ENCODE data around the gene ILRUN.
"Not testable (repeated sequence)": the region's sequence is repeated elsewhere in the genome, so short reads cannot be mapped to it uniquely, and the experiment has no call there.

ILRUN gene

DNA sequence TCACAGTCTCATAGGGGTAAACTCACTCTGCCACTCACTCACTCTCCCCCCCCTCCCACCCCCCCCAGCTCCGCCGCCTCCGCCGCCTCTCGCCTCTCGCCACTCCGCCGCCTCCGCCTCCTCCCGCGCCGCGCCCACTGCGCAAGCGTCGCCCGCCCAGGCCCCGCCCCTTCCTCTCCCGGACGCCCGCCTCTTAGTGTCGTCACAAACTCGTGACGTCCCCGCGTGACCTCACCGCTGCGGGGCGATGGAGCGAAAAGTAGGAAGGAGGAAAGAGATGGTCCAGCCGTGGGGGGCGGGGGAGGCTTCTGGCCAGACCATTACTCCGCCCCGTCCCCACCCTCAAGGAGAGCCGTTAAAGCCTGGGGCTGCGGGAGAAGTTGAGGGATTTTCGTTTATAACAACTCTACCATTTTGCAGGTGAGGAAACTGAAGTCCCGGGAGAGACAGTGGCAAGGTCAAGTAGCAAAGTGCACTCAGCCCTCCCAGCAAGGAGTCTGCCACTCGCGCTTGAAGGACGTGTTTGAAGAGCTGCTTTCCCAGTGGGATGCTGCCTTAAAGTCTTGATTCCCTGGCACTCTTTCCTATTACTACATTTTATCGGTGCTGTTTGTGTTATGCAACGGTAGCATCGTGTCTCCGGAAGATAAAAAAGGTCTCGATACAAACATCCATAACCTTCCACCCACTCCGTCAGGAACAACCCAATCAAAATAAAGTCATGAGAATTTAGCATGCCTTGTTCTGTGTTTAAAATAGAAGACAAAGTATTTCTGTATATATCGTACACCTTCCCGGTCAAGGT lies at the start of gene ILRUN:
Gene ILRUN (minus strand): TSS at position 29 of the 805 bp plus-strand sequence. CDS start 164 bp downstream, outside the sequence.
- peak; percentile 81 for DNase-seq

DNA sequence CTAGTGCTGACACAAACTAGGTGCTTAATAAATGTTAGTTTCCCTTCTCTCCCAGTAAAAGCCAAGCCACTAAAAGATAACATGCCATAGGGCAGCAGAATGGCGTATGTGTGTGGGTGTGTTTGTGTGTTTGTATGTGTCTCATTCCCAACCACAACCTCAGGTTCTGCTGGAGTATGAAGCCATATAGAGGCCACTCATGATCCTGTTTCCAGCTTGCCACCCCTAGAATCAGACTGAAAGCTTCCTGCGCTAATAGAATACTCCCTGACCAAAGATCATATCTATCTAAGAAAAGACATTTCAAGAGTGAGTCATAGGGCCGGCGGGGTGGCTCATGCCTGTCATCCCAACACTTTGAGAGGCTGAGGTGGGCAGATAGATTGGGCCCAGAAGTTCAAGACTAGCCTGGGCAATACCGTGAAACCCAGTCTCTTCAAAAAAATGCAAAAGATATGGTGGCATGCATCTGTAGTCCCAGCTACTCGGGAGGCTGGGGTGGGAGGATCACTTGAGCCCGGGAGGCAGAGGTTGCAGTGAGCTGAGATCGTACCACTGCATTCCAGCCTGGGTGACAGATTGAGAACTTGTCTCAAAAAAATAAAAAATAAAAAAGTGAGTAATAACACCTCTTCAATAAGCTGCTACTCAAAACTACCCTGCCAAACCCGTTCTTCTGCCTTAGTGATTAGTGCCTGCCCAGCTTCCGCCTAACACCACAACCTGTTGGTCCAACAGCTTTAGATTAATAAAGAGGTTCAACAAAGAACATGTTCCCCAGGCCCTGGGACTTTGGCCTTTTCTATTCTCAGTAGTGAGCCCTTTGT lies 48.9 kb upstream of the ILRUN start:
- DNase-seq, result peak; percentile 19

DNA sequence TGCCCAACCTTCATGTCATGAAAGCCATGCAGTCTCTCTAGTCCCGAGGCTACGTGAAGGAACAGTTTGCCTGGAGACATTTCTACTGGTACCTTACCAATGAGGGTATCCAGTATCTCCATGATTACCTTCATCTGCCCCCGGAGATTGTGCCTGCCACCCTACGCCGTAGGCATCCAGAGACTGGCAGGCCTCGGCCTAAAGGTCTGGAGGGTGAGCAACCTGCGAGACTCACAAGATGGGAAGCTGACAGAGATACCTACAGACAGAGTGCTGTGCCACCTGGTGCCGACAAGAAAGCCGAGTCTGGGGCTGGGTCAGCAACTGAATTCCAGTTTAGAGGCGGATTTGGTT lies 47.7 kb upstream of the ILRUN start:
- not testable (repeated sequence) for DNase-seq

DNA sequence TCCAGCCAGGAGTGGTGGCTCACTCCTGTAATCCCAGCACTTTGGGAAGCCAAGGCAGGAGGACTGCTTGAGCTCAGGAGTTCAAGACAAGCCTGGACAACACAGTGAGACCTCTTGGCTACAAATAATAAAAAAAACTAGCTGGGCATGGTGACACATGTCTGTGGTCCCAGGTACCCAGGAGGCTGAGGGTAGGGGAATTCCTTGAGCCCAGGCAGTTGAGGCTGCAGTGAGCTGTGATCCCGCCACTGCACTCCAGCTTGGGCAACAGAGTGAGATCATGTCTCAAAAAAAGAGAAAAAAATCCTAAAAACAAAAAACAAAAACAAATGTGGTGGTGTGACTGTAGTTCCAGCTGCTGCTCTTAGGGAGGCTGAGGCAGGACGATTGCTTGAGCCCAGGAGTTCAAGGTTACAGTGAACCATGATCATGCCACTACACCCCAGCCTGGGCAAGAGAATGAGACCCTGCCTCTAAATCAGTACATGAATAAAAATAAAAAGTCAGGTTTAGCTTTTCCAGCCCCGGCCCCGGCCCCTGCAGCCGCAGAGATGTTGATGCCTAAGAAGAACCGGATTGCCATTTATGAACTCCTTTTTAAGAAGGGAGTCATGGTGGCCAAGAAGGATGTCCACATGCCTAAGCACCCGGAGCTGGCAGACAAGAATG lies 47.2 kb upstream of the ILRUN start:
- no peak for DNase-seq

DNA sequence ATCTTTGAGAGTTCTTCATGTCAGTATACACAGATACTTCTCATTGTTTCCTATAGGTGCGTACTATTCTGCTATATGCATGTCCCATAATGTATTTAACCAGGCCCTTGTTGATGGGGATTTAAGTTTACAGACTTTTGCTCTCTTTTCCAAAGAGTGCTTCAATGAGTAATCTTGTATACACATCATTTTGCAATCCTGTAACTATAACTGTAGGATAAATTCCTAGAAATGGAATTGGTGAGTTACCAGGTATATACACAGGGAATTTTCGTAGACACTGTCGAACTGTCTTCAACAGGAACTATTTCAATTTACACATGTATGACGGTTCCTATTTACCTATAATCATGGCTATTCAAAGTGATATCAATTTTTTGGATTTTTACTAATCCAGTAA lies 45.5 kb upstream of the ILRUN start:
- no peak for DNase-seq

DNA sequence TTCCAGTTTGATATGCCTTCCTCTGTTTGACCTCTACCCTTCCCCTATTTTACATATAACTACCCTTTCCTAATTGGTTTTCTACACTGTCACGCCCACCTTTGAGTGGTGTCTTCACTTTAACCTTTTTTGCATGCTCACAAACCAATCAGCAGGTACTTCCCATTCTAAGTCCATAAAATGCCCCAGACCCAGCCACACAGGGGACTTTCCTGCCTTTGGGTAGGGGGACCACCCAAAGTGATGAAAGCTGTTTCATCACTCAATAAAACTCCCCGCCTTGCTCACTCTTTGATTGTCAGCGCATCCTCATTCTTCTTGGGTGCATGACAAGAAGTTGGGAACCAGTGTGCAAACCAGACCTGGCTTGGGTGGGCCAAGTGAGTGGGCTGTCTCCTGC lies 40.3 kb upstream of the ILRUN start:
- DNase-seq, result no peak

DNA sequence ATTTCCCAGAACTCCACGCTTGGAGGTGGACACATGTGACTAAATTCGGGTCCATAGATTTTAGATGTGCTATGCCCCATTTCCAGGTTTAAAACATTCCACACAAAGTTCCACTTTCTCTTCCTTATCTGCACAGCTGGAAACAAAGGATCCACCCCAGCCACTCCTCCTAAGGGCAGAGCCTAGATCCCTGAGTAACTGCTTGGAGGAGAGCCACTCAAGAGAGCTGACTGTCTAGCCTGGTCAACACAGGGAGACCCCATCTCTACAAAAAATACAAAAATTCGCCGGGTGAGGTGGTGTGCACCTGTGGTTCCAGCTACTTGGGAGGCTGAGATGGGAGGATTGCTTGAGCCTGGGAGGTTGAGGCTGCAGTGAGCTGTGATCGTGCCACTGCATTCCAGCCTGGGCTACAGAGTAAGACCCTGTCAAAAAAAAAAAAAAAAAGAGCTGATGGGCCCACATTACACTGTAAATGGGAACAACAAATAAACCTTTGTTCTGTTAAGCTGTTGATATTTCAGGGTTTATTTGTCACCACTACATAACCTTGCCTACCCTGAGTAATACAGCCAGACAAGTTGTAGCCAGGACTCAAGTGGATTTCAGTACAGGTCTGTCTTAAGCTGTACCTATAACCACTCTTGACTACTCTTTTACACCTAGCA lies 35.0 kb upstream of the ILRUN start:
- no peak for DNase-seq

DNA sequence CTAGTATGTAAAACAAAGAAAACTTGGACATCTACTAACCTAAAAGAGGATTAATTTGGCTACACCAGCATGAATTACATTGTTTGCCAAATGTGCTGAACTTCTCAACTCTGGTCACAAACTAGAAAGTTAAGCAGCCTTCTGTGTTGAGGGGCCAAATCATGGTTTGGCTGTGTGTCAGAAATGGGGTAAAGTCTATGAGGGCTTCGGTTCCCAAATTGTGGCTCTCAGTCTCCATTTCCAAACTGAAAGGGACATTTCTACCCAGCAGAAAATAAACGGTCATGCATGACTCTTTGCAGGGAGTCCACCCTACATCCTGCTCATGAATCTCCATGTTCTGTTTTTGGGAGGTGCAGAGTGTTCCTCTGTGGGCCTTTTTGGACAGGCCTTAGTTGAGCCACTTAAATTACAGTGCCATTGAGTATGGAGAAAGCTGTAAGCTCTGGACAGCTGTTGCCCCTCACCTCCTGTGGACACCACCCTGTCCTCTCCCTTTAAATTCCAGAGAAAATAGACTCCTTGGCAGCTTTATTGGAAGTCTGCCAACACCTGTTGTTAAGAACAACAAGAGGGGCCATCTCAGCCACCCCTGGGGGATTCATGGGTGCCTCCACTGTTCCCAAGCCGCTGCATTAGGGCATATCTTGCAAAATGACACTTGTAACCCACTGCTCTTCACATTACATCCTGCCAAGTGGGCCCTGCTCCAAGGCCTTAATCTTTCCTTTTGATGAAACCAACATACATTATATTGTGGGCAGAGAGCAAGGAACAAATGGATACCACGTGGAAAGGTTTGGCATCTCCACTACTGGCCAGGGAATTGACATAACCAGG lies 33.3 kb upstream of the ILRUN start:
- peak; percentile 78 for DNase-seq

DNA sequence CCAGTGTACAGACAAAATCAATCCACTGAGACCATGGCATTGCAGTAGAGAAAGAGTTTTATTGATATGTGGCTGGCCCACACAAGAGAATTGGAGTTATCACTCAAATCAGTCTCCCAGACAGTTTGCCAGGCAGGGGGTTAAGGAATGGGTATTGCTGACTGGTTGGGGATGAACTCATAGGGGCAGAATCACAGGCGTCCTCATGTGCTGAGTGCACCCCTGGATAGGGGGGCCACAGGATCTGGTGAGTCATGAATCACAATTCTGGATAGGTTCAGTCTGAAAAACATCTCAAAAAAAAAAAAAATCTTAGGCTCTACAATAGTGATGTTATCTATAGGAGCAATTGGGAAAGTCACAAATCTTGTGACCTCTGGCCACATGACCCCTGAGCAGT lies 29.5 kb upstream of the ILRUN start:
- DNase-seq, result no peak

DNA sequence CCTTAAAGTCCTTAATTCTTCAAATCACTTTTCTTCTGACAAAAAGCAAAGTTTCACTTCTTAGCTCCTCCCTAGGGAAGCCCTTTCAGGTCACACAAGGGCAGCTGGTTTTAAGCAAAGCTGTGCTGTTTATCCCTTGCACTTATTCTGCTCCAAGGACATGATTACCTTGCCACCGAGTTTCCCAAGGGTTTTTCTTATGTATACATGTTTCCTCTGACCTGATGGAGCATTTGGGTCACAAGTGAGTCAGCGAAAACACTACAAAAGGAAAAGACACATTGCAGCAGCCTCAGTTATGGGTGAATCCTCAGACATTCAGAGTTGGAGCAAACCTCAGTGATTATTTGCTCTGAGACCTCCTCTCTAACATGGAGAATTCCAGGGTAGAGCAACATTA lies 26.6 kb upstream of the ILRUN start:
- DNase-seq, result no peak

DNA sequence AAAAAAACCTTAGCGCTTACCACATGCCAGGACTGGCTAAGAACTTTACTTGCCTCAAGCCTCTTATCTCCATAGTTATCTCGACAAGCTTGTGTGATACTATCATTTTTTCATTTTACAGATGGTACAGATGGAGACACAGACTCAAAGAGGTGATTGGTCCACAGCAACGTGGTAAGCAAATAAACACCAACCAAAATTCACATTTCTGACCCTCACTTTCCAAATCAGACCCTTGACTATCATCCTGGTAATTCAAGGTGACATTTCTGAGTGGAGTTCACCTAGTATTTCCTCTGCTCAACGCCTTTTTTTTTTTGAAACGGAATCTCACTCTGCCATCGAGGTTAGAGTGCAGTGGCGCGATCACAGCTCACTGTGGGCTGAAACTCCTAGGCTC lies 25.9 kb upstream of the ILRUN start:
- DNase-seq, result no peak

DNA sequence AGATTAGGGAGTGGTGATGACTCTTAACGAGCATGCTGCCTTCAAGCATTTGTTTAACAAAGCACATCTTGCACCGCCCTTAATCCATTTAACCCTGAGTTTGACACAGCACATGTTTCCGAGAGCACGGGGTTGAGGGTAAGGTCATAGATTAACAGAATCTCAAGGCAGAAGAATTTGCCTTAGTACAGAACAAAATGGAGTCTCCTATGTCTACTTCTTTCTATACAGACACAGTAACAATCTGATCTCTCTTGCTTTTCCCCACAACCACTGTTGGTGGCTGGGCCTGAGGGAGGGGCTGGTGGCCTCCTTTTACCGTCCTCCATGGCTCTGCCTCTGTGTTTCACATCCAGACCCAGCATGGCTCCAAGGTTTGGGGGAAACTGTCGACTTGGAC lies 23.6 kb upstream of the ILRUN start:
- DNase-seq, result not testable (repeated sequence)

DNA sequence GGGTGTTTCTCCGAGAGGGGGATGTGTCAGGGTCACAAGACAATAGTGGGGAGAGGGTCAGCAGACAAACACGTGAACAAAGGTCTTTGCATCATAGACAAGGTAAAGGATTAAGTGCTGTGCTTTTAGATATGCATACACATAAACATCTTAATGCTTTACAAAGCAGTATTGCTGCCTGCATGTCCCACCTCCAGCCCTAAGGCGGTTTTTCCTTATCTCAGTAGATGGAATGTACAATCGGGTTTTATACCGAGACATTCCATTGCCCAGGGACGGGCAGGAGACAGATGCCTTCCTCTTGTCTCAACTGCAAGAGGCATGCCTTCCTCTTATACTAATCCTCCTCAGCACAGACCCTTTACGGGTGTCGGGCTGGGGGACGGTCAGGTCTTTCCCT lies 23.1 kb upstream of the ILRUN start:
- not testable (repeated sequence) for DNase-seq

DNA sequence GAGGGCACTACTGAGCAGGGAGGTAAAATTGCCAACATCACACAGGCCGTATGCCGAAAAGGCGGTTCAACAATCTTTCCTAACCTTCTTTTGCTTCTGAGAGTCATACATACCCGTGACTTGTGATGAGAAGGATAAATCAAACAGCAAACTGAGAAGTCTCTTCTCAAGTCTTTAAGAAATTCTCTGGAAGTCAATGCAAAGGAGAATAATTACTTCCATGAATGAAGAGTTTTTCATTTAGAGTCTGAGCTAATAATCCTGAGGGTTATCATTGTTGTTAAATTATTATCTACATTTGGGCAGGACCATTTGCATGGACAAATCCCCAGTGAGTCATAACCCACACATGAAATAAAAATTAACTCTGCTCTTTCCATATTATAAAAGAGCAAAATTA lies 22.4 kb upstream of the ILRUN start:
- DNase-seq, result no peak

DNA sequence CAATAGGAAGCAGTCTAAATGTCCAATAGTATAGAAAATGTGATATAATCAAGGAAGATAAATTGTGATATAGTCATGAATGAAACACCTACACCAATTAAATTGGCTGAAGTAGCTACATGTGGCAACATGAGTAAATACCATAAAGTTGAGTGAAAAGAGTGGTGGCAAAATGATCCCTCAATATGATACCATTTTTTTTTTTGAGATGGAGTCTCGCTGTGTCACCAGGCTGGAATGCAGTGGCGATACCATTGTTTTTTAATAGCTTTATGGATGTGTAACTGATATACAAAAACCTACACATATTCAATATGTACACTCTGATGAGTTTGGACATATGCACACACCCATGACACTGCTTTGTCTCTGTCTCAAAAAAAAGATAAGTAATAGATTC lies 20.9 kb upstream of the ILRUN start:
- DNase-seq, result no peak

DNA sequence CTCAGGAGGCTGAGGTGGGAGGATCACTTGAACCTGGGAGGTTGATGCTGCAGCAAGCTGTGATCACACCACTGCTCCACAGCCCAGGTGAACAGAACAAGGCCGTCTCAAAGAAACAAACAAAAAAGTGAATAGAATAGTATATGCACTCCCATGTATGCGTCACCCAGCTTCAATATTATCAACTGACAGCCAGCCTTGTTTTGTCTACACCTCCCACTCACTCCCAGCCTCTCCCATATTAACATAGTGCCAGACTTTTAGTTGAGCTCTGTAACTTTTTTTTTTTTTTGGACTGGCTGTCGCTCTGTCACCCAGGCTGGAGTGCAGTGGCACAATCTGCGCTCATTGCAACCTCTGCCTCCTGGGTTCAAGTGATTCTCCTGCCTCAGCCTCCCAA lies 18.1 kb upstream of the ILRUN start:
- DNase-seq, result no peak

DNA sequence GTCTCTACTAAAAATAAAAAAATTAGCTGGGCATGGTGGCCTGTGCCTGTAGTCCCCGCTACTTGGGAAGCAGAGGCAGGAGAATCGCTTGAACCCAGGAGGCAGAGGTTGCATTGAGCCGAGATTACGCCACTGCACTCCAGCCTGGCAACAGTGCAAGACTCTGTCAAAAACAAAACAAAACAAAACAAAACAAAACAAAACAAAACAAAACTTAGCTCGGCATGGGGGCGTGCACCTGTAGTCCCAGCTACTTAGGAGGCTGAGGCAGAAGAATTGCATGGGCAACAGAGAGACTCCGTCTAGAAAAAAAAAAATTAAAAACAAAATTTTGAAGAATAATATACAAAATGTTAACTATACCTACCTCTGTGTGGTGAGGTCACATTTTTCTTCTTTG lies 16.3 kb upstream of the ILRUN start:
- DNase-seq, result not testable (repeated sequence)

DNA sequence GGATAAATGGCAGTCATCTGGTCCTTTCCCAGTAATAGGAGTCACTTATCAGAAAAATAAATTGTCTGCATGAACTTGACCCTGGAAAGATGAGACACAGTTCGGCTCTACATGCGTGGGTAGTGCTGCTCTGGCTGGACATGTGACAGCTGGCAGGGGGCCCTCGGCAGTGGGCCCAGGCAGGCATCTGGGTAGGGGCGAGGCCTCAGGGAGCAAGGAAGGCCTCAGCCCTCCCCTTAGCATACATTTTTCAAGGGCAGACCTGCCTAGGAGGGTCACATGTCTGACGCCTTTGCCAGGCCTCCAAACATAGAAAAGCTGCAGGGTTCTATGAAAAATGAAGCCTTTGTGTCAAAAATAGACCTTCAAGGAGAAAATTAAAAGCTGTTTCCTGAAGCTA lies 12.8 kb upstream of the ILRUN start:
- no peak for DNase-seq

DNA sequence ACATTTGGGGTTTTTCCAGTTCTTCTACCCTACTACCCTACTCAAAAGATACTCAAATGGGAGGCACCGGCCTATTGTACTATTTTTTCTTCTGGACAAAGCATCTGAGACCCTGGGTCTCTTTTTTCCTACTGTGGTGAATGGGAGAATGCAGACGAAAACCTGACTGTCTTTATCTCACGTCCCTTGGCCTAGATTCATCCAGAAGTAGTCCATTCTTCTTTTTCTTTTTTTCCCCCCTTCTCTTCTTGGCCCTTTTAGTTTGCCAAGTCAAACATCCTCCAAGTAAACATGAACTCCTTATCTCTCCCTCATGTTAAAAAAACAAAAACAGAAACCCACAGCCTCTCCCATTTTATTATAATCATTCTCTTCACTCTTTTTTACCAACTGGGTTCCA lies 8.7 kb upstream of the ILRUN start:
- no peak for DNase-seq

DNA sequence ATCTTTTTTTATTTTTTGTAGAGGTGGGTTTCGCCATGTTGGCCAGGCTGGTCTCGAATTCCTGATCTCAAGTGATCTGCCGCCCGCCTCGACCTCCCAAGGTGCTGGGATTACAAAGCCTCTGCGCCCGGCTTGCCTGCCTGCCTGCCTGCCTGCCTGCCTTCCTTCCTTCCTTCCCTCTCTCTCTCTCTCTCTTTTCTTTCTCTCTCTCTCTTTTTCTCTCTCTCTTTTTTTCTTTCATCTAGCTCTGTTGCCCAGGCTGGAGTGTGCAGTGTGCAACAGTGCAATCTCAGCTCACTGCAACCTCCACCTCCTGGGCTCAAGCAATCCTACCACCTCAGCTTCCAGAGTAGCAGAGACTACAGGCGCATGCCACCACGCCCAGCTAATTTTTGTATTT lies 4.6 kb upstream of the ILRUN start:
- no peak for DNase-seq

DNA sequence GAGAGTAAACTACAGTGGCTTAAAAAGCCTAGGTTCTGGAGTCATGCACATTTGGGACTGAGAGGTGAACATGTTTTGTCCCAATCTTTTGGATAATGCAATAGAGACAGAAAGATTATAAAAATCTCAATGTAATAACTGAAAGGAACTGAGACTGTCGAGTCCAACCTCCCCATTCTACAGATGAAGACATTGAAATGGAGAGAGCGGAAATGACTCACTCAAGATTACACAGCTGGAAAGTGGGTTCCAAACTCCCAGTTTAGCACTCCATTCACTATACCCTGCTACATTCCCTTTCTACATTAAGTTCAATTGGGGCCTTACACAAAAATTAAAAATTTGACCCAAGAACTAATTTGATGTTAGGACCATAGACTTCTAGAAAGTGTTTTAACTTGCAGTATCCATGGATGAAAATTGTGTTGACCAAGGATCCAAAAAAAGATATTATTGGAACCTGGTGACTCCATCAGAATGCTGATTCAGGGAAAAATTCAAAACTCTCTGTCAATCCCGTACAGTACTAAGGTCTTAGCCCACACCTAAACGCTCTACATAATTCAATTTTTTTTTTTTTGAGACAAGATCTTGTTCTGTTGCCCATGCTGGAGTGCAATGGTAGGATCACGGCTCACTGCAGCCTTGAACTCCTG lies 1.5 kb upstream of the ILRUN start:
- no peak for DNase-seq

DNA sequence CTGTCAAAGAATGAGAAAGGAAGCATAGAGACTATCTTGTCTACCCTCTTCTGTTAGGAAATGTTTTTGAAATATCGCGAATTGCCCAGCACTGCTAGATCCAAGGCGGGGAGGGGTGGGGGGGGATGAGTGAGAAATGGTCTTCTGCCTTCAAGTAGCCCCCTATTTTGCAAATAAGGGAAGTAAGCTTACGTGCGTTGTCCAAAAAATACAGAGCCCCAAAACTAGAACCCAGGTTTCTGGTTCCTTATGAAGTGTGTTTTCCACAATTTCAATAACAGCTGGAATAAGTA lies 923 bp upstream of the ILRUN start:
- no peak for DNase-seq
